Left ventricle myocardium inferior (tissue), 1 donor: ENCODE measurements around the gene PSMA1. TPM values are rescaled to one million over a fixed set of nuclear protein-coding genes. Genes with fewer than 3 reads are reported as not detected.

Experiments
- DNase-seq: peaks from one replicate; pipeline ENCODE4 v3.0.0-alpha.2; 2020
- H3K27ac ChIP-seq: fragments of 200-600 bp; replicated peaks from 2 replicates; pipeline ENCODE4 v1.8.0; 2021
- H3K27me3 ChIP-seq: fragments of 200-600 bp; 2 replicates; pipeline ENCODE4 v1.8.0; 2021; ENCODE audit warnings: low read depth
- H3K36me3 ChIP-seq: fragments of 200-600 bp; 2 replicates; pipeline ENCODE4 v1.8.0; 2021
- H3K4me1 ChIP-seq: fragments of 200-600 bp; 2 replicates; pipeline ENCODE4 v1.8.0; 2021
- H3K4me3 ChIP-seq: fragments of 200-600 bp; 2 replicates; pipeline ENCODE4 v1.8.0; 2021; ENCODE audit warnings: mild to moderate bottlenecking, moderate library complexity
- H3K9me3 ChIP-seq: fragments of 200-600 bp; replicated peaks from 2 replicates; pipeline ENCODE4 v1.8.0; 2021
- CTCF ChIP-seq: fragments of 200-600 bp; IDR thresholded peaks from 2 replicates; pipeline ENCODE4 v1.8.0; 2021; ENCODE audit warnings: antibody characterized with exemption, mild to moderate bottlenecking, borderline replicate concordance
- intact Hi-C: fragments of 100-400 bp; cut with micrococcal nuclease; formaldehyde crosslinking; loops from one replicate; pipeline ENCODE4 v1.11.0; 2022
- total RNA-seq: library from RNA; stranded (reverse); fragmentation: NEBNext Ultra II Directional; extraction: Animal tissue kit (Norgen Biotek cat#: 25700); gene quantifications from one replicate; pipeline ENCODE4 v1.2.1, GENCODE V29; 2021
- donor health status: DM: no; HTN: yes; CAD: no; lungs with severe emphysema.

PSMA1 gene
- total RNA-seq, 1 donor from 2014 or later, result 128 TPM

- Histone ChIP-seq H3K27ac (no peak overlapping the region), H3K4me3 (no peak overlapping the region), H3K36me3 (peaks cover 93% of the 10 kb centered on the region), H3K4me1 (peaks cover 16% of the 10 kb centered on the region), H3K27me3 (no peaks in the 10 kb centered on the region), H3K9me3 (no peaks in the 10 kb centered on the region)
- no peak for TF ChIP-seq CTCF
- intact Hi-C loops, result no loop called here
- DNase-seq, result no peak
Observed at GRCh38 chr11:14513800-14514199, 6.4 kb downstream of the PSMA1 start.

DNA sequence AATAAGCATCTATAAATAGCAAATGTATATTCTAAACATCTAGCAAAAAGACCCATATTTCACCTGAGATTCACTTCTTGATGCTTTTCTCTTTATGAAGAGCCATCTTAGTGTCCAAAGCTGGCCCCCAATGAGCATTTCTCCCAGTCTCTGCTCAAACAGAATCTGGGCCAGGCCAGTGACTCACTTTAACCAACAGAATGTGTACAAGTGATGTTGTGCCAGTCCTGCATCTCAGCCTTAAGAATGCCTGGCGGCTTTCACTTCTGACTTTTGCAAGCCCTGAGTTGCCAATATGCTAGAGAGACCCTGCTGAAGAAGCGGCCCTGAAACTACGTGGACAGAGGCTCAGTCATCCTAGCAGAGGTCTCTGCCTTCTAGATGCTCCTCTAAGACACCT, 13.7 kb downstream of the PSMA1 start:
- H3K36me3 ChIP-seq, result peaks cover 77% of the 10 kb centered on the region

GRCh38 chr11:14503023-14503422, 17.2 kb downstream of the PSMA1 start:
- intact Hi-C loops, result no loop called here
- TF ChIP-seq CTCF, result no peak
- H3K36me3 ChIP-seq, result peaks cover 44% of the 10 kb centered on the region

More for the DNA sequence above, 13.7 kb downstream of the PSMA1 start:
- Histone ChIP-seq H3K27me3 (no peaks in the 10 kb centered on the region), H3K9me3 (no peaks in the 10 kb centered on the region), H3K27ac (no peak overlapping the region), H3K4me1 (no peaks in the 10 kb centered on the region), H3K4me3 (no peak overlapping the region)
- TF ChIP-seq CTCF, result no peak
- no peak for DNase-seq
- intact Hi-C loops, result no loop called here

DNA sequence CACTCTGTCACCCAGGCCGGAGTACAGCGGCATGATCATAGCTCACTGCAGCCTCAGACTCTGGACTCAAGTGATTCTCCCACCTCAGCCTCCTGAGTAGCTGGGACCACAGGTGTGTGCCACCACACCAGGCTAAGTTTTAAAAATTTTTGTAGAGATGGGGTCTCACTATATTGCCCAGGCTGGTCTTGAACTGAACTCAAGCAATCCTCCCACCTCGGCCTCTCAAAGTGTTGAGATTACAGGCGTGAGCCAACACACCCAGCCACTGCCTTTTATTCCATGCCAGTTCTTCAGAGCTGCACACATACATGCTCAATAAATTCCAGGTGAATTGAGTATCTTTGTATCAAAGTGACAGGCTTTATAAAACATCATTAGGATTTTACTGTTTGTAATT, 18.1 kb downstream of the PSMA1 start:
- Histone ChIP-seq H3K4me3 (no peak overlapping the region), H3K9me3 (no peaks in the 10 kb centered on the region), H3K4me1 (peaks cover 29% of the 10 kb centered on the region), H3K36me3 (peaks cover 44% of the 10 kb centered on the region), H3K27me3 (no peaks in the 10 kb centered on the region), H3K27ac (no peak overlapping the region)
- DNase-seq, result no peak
- TF ChIP-seq CTCF, result no peak
- intact Hi-C loops, result no loop called here

More at GRCh38 chr11:14503023-14503422, 17.2 kb downstream of the PSMA1 start:
- H3K9me3 ChIP-seq, result no peaks in the 10 kb centered on the region
- no peak overlapping the region for H3K27ac ChIP-seq
- no peak for DNase-seq
- no peaks in the 10 kb centered on the region for H3K27me3 ChIP-seq
- H3K4me3 ChIP-seq, result no peak overlapping the region
- H3K4me1 ChIP-seq, result peaks cover 19% of the 10 kb centered on the region

- peaks cover 43% of the 10 kb centered on the region for H3K4me1 ChIP-seq
- peak overlapping the region; percentile 83 for H3K4me3 ChIP-seq
- peak; percentile 50 for DNase-seq
- no peaks in the 10 kb centered on the region for H3K9me3 ChIP-seq
- intact Hi-C loops, result no loop called here
- no peaks in the 10 kb centered on the region for H3K27me3 ChIP-seq
- peak overlapping the region; percentile 92 for H3K27ac ChIP-seq
- no peak for TF ChIP-seq CTCF
- peaks cover 44% of the 10 kb centered on the region for H3K36me3 ChIP-seq
Observed at GRCh38 chr11:14500181-14500651, 20.0 kb downstream of the PSMA1 start.
